Parathyroid adenoma (tissue), 2 donors: ENCODE measurements around the gene GNAT2.
A peak's percentile ranks its signal among the peaks of the same experiment; 100 is the strongest.

Experiments used
- H2AFZ ChIP-seq: fragments of 300-600 bp; sonication (generic); one replicate; pipeline ENCODE4 v1.7.0; 2017; ENCODE audit warnings: antibody characterized with exemption, mild to moderate bottlenecking
- H3K27ac ChIP-seq: fragments of 300-600 bp; sonication (generic); one replicate; pipeline ENCODE4 v1.7.0; 2017
- H3K27me3 ChIP-seq: fragments of 300-600 bp; sonication (generic); one replicate; pipeline ENCODE4 v1.7.0; 2017; ENCODE audit warnings: low read length; ENCODE audit not compliant: control insufficient read depth, insufficient read depth
- H3K36me3 ChIP-seq: fragments of 300-600 bp; sonication (generic); one replicate; pipeline ENCODE4 v1.7.0; 2017; ENCODE audit warnings: low read length; ENCODE audit not compliant: control insufficient read depth, insufficient read depth
- H3K4me1 ChIP-seq: fragments of 300-600 bp; sonication (generic); one replicate; pipeline ENCODE4 v1.7.0; 2017; ENCODE audit warnings: control low read depth
- H3K4me2 ChIP-seq: fragments of 300-600 bp; sonication (generic); one replicate; pipeline ENCODE4 v1.7.0; 2017; ENCODE audit warnings: low read length
- H3K4me3 ChIP-seq: fragments of 300-600 bp; sonication (generic); one replicate; pipeline ENCODE4 v1.7.0; 2017; ENCODE audit warnings: low read depth, low read length
- H3K79me2 ChIP-seq: fragments of 300-600 bp; sonication (generic); one replicate; pipeline ENCODE4 v1.7.0; 2017; ENCODE audit warnings: control low read depth
- H3K9ac ChIP-seq: fragments of 300-600 bp; sonication (generic); one replicate; pipeline ENCODE4 v1.7.0; 2017; ENCODE audit warnings: mild to moderate bottlenecking
- H3K9me3 ChIP-seq: fragments of 300-600 bp; sonication (generic); one replicate; pipeline ENCODE4 v1.7.0; 2017; ENCODE audit warnings: low read length; ENCODE audit not compliant: control insufficient read depth
- TF ChIP-seq, protein P1 (sequence below): fragments of 300-600 bp; sonication (generic); IDR thresholded peaks from one replicate; pipeline ENCODE4 v1.7.0; 2017; ENCODE audit warnings: antibody characterized with exemption, mild to moderate bottlenecking
- donor health status: primary hyperparathyroidism.

Gene GNAT2

DNA sequence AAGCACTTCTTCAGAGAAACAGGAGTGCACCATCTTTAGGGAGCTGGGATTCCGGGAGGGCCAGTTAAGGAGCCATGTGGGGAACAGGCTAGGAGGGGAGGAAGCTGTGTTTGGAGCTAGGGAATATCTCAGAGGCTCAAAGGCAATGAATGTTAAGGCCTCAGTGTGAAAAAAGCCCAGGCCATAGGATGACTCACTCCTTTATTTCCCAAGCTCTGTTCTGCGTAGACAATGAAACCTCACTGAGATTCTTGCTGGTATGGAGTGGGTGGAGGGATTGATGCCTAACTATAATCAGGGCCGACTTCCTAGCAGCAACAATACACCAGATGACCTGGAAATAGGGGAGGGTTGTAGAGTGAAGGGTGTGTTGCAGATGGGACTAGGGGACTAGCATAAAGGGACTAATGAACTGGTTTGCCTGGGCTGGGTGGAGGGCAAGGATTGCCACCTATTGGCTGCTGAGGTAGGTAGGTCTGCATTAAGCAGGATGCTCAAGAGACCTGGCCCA is 2.1 kb downstream of the GNAT2 start:
- no peak overlapping the region for H2AFZ ChIP-seq
- no peak overlapping the region for H3K4me3 ChIP-seq
- TF ChIP-seq, protein P1, sequence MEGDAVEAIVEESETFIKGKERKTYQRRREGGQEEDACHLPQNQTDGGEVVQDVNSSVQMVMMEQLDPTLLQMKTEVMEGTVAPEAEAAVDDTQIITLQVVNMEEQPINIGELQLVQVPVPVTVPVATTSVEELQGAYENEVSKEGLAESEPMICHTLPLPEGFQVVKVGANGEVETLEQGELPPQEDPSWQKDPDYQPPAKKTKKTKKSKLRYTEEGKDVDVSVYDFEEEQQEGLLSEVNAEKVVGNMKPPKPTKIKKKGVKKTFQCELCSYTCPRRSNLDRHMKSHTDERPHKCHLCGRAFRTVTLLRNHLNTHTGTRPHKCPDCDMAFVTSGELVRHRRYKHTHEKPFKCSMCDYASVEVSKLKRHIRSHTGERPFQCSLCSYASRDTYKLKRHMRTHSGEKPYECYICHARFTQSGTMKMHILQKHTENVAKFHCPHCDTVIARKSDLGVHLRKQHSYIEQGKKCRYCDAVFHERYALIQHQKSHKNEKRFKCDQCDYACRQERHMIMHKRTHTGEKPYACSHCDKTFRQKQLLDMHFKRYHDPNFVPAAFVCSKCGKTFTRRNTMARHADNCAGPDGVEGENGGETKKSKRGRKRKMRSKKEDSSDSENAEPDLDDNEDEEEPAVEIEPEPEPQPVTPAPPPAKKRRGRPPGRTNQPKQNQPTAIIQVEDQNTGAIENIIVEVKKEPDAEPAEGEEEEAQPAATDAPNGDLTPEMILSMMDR, result no peak
- H3K4me1 ChIP-seq, result no peaks in the 10 kb centered on the region
- H3K9me3 ChIP-seq, result no peaks in the 10 kb centered on the region
- no peak overlapping the region for H3K9ac ChIP-seq
- no peaks in the 10 kb centered on the region for H3K27me3 ChIP-seq
- no peaks in the 10 kb centered on the region for H3K79me2 ChIP-seq
- H3K36me3 ChIP-seq, result no peaks in the 10 kb centered on the region
- no peak overlapping the region for H3K27ac ChIP-seq
- no peak overlapping the region for H3K4me2 ChIP-seq

DNA sequence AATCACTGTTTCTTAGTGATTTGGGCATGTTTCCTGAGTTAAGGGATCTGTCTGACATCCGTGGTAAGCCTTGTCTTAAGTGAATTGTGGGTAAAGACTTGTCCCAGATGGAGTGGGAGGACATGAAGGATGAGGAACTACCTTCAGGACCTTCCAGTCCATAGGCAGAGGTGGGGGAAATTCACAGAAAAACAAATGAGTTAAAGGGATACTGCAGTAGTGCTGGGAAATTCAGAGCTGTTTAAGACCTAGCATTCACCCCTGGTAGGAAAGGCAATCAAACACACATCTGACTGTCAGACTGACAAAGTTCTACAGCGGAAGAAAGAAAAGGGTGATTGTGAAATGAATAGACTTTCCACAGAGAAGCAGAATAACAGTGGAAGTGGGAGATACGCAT is 3.0 kb downstream of the GNAT2 start:
- Histone ChIP-seq H3K9ac (no peak overlapping the region), H3K9me3 (no peaks in the 10 kb centered on the region), H3K4me1 (no peaks in the 10 kb centered on the region), H2AFZ (no peak overlapping the region), H3K4me2 (no peak overlapping the region), H3K27ac (peak overlapping the region; percentile 36), H3K36me3 (no peaks in the 10 kb centered on the region), H3K79me2 (no peaks in the 10 kb centered on the region), H3K27me3 (no peaks in the 10 kb centered on the region), H3K4me3 (no peak overlapping the region)
- TF ChIP-seq, protein P1, result no peak

DNA sequence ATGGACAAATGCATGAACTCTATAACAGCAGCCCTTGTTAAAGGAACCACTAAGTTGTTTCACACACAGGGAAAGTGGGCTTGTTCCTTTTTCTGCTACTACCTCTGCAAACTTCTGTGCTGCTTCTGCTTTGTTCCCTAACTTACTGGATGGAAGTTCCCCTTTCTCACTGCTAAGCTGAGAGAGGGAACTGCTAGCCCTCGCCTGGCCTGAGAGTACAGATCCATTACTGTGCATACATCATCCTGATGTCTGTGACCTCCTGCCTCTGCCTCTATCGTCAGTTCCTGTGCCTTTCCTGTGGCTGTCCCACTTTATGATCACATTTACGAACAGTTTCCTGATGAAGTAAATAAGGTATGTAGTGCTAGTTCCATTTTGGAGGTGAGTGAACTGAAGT is 3.5 kb downstream of the GNAT2 start:
- Histone ChIP-seq H3K27ac (no peak overlapping the region), H3K9ac (no peak overlapping the region), H3K27me3 (no peaks in the 10 kb centered on the region), H3K4me2 (no peak overlapping the region), H3K36me3 (no peaks in the 10 kb centered on the region), H3K4me1 (no peaks in the 10 kb centered on the region), H2AFZ (no peak overlapping the region), H3K9me3 (no peaks in the 10 kb centered on the region), H3K79me2 (no peaks in the 10 kb centered on the region), H3K4me3 (no peak overlapping the region)
- TF ChIP-seq, protein P1, result no peak

DNA sequence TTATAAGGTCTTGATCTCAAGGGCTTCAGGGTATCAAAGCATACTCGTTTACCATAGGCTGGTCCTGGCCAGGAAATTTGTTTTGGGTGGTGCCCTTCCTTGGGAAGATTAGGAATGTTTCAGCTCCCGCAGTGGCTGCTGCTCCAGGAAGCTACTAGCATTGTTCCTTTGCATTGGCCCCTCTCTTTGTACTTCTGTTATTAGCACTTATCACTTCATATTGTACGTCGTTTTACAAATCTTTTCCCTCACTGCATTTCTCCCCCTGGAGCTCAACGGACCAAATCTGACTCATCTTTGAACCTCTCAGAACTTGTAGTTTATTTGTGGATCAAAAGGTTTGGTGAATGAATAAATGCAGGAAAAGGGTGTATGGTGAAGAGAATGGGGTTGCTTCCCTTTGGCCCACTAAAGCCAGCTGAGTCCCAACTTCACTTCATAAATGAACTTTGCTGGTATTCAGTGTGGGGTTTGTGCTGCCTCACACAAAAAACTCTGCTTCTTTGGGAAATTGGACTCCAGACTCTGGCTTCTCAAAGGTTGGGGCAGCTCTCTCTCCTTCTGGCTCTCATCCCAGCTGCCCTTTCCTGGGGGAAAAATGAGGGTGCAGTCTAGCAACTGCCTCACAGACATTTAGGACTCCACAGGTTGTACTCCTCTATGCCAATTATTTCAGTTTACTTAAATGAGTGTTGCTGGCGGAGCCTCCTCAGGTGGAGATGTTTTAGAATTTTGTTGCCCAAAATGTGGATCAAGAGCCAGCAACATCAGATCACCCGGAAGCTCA is 5.9 kb downstream of the GNAT2 start:
- no peak overlapping the region for H3K9ac ChIP-seq
- no peaks in the 10 kb centered on the region for H3K79me2 ChIP-seq
- H3K4me3 ChIP-seq, result no peak overlapping the region
- no peaks in the 10 kb centered on the region for H3K36me3 ChIP-seq
- H3K27me3 ChIP-seq, result no peaks in the 10 kb centered on the region
- no peaks in the 10 kb centered on the region for H3K4me1 ChIP-seq
- no peak overlapping the region for H2AFZ ChIP-seq
- TF ChIP-seq, protein P1, result no peak
- no peak overlapping the region for H3K27ac ChIP-seq
- H3K4me2 ChIP-seq, result no peak overlapping the region
- H3K9me3 ChIP-seq, result no peaks in the 10 kb centered on the region
